ENCODE measurements around the gene HCFC1R1. TPM values are rescaled to one million over a fixed set of nuclear protein-coding genes. Genes with fewer than 3 reads are reported as not detected.

The HCFC1R1 gene
- polyA plus RNA-seq, 3 donors: 16.7 to 27.1 (median 19.9) TPM

DNA sequence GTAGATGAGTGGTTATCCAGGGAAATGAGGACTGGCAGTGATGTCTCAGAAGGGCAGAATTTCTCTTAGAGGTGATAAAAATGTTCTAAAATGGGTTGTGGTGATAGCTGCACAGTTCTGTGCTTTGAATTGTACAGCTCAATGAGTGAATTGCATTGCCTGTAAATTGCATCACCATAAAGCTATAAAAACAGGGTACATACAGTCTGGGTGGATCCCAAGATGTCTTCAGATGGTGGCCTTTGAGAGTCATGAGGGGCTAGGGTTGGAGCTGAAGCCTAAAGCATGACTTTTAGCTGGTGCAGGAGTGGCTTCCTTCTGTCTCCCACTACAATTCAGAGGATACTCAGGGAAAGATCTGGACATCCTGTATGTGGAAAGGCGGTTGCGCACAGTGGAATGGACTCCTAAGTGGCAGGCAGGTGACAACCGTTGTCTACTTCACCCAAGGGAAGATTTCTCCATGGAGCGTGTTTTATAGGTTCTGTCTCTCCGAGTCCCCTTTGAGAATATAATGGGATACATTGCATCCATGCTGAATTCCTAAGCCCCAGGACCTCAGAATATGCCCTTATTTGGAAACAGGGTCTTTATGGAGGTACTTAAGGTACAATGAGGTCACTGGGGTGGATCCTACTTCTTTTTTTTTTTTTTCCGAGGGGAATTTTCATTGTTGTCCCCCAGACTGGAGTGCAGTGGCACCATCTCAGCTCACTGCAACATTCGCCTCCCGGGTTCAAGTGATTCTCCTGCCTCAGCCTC is 40.1 kb upstream of the HCFC1R1 start:
- Mint-ChIP-seq H3K36me3 (no peaks in the 10 kb centered on the region), H3K4me3 (no peak overlapping the region), H3K9me3 (no peaks in the 10 kb centered on the region), H3K27me3 (ENCODE audit: low read depth in 3 of 3) (peaks cover 0 to 9% (median 0%) of the 10 kb centered on the region in 3 donors), H3K4me1 (peaks cover 22% of the 10 kb centered on the region), H3K27ac (no peak overlapping the region)
- no peak for DNase-seq
- H3K27me3 ChIP-seq (ENCODE audit: control insufficient read depth in 2 of 2, insufficient read depth in 2 of 2, low read length in 2 of 2): no peaks in the 10 kb centered on the region
- TF ChIP-seq, protein P1, sequence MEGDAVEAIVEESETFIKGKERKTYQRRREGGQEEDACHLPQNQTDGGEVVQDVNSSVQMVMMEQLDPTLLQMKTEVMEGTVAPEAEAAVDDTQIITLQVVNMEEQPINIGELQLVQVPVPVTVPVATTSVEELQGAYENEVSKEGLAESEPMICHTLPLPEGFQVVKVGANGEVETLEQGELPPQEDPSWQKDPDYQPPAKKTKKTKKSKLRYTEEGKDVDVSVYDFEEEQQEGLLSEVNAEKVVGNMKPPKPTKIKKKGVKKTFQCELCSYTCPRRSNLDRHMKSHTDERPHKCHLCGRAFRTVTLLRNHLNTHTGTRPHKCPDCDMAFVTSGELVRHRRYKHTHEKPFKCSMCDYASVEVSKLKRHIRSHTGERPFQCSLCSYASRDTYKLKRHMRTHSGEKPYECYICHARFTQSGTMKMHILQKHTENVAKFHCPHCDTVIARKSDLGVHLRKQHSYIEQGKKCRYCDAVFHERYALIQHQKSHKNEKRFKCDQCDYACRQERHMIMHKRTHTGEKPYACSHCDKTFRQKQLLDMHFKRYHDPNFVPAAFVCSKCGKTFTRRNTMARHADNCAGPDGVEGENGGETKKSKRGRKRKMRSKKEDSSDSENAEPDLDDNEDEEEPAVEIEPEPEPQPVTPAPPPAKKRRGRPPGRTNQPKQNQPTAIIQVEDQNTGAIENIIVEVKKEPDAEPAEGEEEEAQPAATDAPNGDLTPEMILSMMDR (IDR thresholded peaks at IDR 0.05): no peak
- no peak overlapping the region for H2AFZ ChIP-seq (ENCODE audit: insufficient read depth, low read depth, low read length, poor library complexity, severe bottlenecking)
- H3K36me3 ChIP-seq (replicated peaks in 1 of 2; ENCODE audit: control insufficient read depth in 1 of 2, insufficient read depth in 2 of 2, low read length in 2 of 2): no peaks in the 10 kb centered on the region
- 100% methylated on average over 1 of the region's 8 CpGs for WGBS (ENCODE audit: insufficient coverage)
- no peak overlapping the region for H3K9ac ChIP-seq (ENCODE audit: insufficient read depth, low read length, poor library complexity, severe bottlenecking)
- H3K4me2 ChIP-seq (replicated peaks; ENCODE audit: extremely low read depth, low read length, poor library complexity, severe bottlenecking): no peak overlapping the region
- H3K79me2 ChIP-seq (ENCODE audit: insufficient read depth, low read length): no peaks in the 10 kb centered on the region
- H3K9me3 ChIP-seq (replicated peaks in 1 of 2; ENCODE audit: control insufficient read depth in 1 of 2, insufficient read depth in 1 of 2, low read length in 2 of 2): no peaks in the 10 kb centered on the region
- H4K20me1 ChIP-seq (ENCODE audit: insufficient read depth, low read length): no peaks in the 10 kb centered on the region
- intact Hi-C loops (cut with micrococcal nuclease): loop anchor here in 1 of 2 donors (5.0 kb wide), 1 partner anchor 103 kb away; no protein-coding TSS in a partner anchor
- H3K27ac ChIP-seq (ENCODE audit: low read depth in 1 of 2, low read length in 2 of 2): no peak overlapping the region
- H3K4me1 ChIP-seq (ENCODE audit: control insufficient read depth in 1 of 2, insufficient read depth in 2 of 2, low read length in 2 of 2): peaks cover 22 to 27% of the 10 kb centered on the region in 2 donors
- no peak overlapping the region for H3K4me3 ChIP-seq (replicated peaks in 1 of 3; ENCODE audit: low read depth in 2 of 3, low read length in 3 of 3)

GRCh38 chr16:3062553-3062952 is 38.8 kb upstream of the HCFC1R1 start:
- Histone ChIP-seq H3K4me1 (ENCODE audit: control insufficient read depth in 1 of 2, insufficient read depth in 2 of 2, low read length in 2 of 2) (peaks cover 34 to 39% of the 10 kb centered on the region in 2 donors), H3K9me3 (replicated peaks in 1 of 2; ENCODE audit: control insufficient read depth in 1 of 2, insufficient read depth in 1 of 2, low read length in 2 of 2) (no peaks in the 10 kb centered on the region), H4K20me1 (ENCODE audit: insufficient read depth, low read length) (no peaks in the 10 kb centered on the region), H3K27ac (ENCODE audit: low read depth in 1 of 2, low read length in 2 of 2) (no peak overlapping the region), H3K79me2 (ENCODE audit: insufficient read depth, low read length) (no peaks in the 10 kb centered on the region), H3K9ac (ENCODE audit: insufficient read depth, low read length, poor library complexity, severe bottlenecking) (no peak overlapping the region), H3K4me2 (replicated peaks; ENCODE audit: extremely low read depth, low read length, poor library complexity, severe bottlenecking) (peak overlapping the region; percentile 17), H3K36me3 (replicated peaks in 1 of 2; ENCODE audit: control insufficient read depth in 1 of 2, insufficient read depth in 2 of 2, low read length in 2 of 2) (no peaks in the 10 kb centered on the region), H3K27me3 (ENCODE audit: control insufficient read depth in 2 of 2, insufficient read depth in 2 of 2, low read length in 2 of 2) (no peaks in the 10 kb centered on the region), H3K4me3 (replicated peaks in 1 of 3; ENCODE audit: low read depth in 2 of 3, low read length in 3 of 3) (no peak overlapping the region), H2AFZ (ENCODE audit: insufficient read depth, low read depth, low read length, poor library complexity, severe bottlenecking) (no peak overlapping the region)
- no peak for DNase-seq
- H3K4me3 Mint-ChIP-seq: no peak overlapping the region
- no peaks in the 10 kb centered on the region for H3K9me3 Mint-ChIP-seq
- H3K27ac Mint-ChIP-seq: no peak overlapping the region
- H3K36me3 Mint-ChIP-seq: peaks cover under 1% of the 10 kb centered on the region in 2 donors
- WGBS (ENCODE audit: insufficient coverage): 67% methylated on average over 1 of the region's 6 CpGs
- intact Hi-C loops (cut with micrococcal nuclease): loop anchor here in 1 of 2 donors (5.0 kb wide), 1 partner anchor 105 kb away; no protein-coding TSS in a partner anchor
- H3K4me1 Mint-ChIP-seq: peaks cover 23% of the 10 kb centered on the region
- peaks cover 0 to 9% (median under 1%) of the 10 kb centered on the region in 3 donors for H3K27me3 Mint-ChIP-seq (ENCODE audit: low read depth in 3 of 3)
- TF ChIP-seq, protein P1 (IDR thresholded peaks at IDR 0.05): no peak

All from CD14-positive monocyte (primary cell).